Natural killer cell treated with Interleukin-12 subunit alpha and Interleukin-12 subunit beta and Interleukin-15 and Interleukin-18, amount 100 ng/mL, for 72 hours (primary cell): Measurements from ENCODE around the gene ZBTB7B. TPM values are rescaled to one million over a fixed set of nuclear protein-coding genes. Genes with fewer than 3 reads are reported as not detected.

Source experiments
- ATAC-seq, 2 donors: fragments of 150-1000 bp; cut with Tn5 transposase in 1 of 2; sonication (Bioruptor Pico), chemical (Tn5 transposase) in 1 of 2; 2 replicates each; pipeline ENCODE4 v1.10.0; 2021
- DNase-seq: peaks from one replicate; pipeline ENCODE4 v3.0.0; 2022; ENCODE audit warnings: low spot score
- H3K27ac Mint-ChIP-seq, 2 donors: 1 replicate in 1 of 2; 2 replicates in 1 of 2; pipeline ENCODE4 v1.8.0; 2022; ENCODE audit warnings: mixed read lengths in 2 of 2, mild to moderate bottlenecking in 1 of 2, moderate library complexity in 1 of 2
- H3K27me3 Mint-ChIP-seq, 2 donors: 1 replicate in 1 of 2; 2 replicates in 1 of 2; pipeline ENCODE4 v1.8.0; 2022; ENCODE audit warnings: mixed read lengths in 2 of 2
- H3K36me3 Mint-ChIP-seq: one replicate; pipeline ENCODE4 v1.8.0; 2022; ENCODE audit warnings: mixed read lengths
- H3K4me1 Mint-ChIP-seq, 2 donors: 1 replicate in 1 of 2; 2 replicates in 1 of 2; pipeline ENCODE4 v1.8.0; 2022; ENCODE audit warnings: low read depth in 2 of 2, mixed read lengths in 2 of 2, mild to moderate bottlenecking in 1 of 2
- H3K4me3 Mint-ChIP-seq: one replicate; pipeline ENCODE4 v1.8.0; 2022; ENCODE audit warnings: mixed read lengths
- H3K9me3 Mint-ChIP-seq: 2 replicates; pipeline ENCODE4 v1.8.0; 2022; ENCODE audit warnings: mixed read lengths
- total RNA-seq, 2 donors: library from RNA; stranded (reverse); gene quantifications; one replicate each; pipeline ENCODE4 v1.2.3, GENCODE V29; 2022

ZBTB7B gene
- total RNA-seq, 2 donors from 2014 or later: 78.4 to 107 TPM

DNA sequence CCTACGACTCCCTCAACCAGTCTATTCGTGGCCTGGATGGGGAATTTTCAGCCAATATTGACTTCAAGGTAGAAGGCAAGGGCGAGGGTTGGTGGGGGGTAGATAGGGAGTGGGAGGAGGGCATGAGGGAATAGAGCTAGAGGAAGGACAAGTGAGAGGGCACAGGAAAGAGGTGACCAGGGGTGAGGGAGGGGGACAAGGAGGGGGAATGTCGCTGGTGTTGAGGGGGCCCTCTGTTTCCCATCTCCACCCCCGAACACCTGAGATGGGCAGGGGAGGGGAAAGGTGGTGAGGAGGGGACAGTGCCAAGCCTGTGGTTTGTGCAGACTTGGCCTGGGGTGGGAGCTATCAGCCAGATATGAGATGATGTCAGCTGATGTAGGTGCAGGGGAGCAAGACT, 40.2 kb downstream of the ZBTB7B start:
- no peaks in the 10 kb centered on the region for H3K4me1 Mint-ChIP-seq

DNA sequence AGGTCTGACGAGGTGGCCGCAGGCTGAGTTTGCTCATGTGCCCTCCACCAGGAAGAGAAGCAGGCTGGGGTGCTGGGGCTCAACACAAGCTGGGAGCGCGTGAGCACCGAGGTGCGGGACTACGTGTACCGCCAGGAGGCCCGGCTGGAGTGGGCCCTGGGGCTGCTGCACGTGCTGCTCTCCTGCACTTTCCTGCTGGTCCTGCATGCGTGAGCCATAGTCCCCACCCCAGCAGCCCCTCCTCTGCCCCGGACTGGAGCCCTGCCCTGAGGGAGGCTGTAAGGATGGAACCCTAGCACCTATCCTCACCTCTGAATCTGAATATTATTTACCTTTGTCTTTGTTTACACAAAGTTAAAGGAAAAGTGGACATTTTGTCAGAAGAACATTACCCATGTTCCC, 40.7 kb downstream of the ZBTB7B start:
- H3K27me3 Mint-ChIP-seq: peaks cover 0 to 3% of the 10 kb centered on the region in 2 donors
- no peak overlapping the region for H3K27ac Mint-ChIP-seq
- no peaks in the 10 kb centered on the region for H3K4me1 Mint-ChIP-seq
- H3K4me3 Mint-ChIP-seq: no peak overlapping the region
- no peak for ATAC-seq
- H3K36me3 Mint-ChIP-seq: no peaks in the 10 kb centered on the region
- DNase-seq: no peak
- no peaks in the 10 kb centered on the region for H3K9me3 Mint-ChIP-seq

More for the DNA sequence above, 40.2 kb downstream of the ZBTB7B start:
- DNase-seq (no peak), ATAC-seq (no peak)
- Mint-ChIP-seq H3K27ac (no peak overlapping the region), H3K27me3 (peaks cover 0 to 6% of the 10 kb centered on the region in 2 donors), H3K9me3 (no peaks in the 10 kb centered on the region), H3K4me3 (no peak overlapping the region), H3K36me3 (no peaks in the 10 kb centered on the region)

DNA sequence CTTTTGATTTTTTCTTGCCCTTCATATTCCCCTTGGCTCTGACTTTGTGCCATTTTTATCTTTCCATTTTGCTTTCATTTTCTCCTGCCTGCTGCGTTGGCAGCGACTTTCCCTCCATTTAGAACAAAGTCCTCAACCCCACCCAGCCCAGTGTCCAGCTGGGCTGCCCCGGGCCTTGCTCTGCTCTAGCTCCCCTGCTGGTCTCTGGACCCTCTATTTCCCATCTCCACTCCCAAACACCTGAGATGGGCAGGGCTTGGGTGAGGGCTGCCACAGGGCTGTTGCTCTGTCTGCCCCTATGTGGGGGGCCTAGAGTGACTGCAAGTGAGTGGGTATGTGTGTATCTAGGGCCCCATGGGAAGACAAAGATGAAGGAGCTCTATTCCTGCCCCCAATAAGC, 41.2 kb downstream of the ZBTB7B start:
- Mint-ChIP-seq H3K36me3 (no peaks in the 10 kb centered on the region), H3K27ac (peak overlapping the region in 1 of 2 donors; percentile 66), H3K9me3 (no peaks in the 10 kb centered on the region), H3K27me3 (no peaks in the 10 kb centered on the region), H3K4me3 (no peak overlapping the region), H3K4me1 (no peaks in the 10 kb centered on the region)
- no peak for DNase-seq
- ATAC-seq: no peak

DNA sequence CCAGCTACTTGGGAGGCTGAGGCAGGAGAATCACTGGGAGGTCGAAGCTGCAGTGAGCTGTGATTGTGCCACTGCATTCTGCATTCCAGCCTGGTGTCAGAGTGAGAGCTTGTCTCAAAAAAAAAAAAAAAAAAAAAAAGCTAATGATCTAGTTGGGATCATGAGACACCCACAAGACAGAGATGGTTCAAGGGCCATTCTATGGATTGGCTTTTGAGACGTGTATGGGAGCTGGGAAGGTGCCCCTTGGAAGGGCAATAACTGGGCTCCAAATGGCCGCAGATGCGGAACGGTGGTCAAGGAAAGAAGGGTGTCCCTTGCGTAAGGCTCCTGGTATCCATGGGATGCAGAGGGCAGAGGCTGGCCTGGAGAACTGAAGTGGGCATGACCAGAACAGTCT, 41.8 kb downstream of the ZBTB7B start:
- H3K4me1 Mint-ChIP-seq: no peaks in the 10 kb centered on the region
- H3K36me3 Mint-ChIP-seq: no peaks in the 10 kb centered on the region
- ATAC-seq: no peak
- no peaks in the 10 kb centered on the region for H3K27me3 Mint-ChIP-seq
- H3K27ac Mint-ChIP-seq: peak overlapping the region in 1 of 2 donors; percentile 66
- DNase-seq: no peak
- H3K4me3 Mint-ChIP-seq: no peak overlapping the region
- H3K9me3 Mint-ChIP-seq: no peaks in the 10 kb centered on the region

DNA sequence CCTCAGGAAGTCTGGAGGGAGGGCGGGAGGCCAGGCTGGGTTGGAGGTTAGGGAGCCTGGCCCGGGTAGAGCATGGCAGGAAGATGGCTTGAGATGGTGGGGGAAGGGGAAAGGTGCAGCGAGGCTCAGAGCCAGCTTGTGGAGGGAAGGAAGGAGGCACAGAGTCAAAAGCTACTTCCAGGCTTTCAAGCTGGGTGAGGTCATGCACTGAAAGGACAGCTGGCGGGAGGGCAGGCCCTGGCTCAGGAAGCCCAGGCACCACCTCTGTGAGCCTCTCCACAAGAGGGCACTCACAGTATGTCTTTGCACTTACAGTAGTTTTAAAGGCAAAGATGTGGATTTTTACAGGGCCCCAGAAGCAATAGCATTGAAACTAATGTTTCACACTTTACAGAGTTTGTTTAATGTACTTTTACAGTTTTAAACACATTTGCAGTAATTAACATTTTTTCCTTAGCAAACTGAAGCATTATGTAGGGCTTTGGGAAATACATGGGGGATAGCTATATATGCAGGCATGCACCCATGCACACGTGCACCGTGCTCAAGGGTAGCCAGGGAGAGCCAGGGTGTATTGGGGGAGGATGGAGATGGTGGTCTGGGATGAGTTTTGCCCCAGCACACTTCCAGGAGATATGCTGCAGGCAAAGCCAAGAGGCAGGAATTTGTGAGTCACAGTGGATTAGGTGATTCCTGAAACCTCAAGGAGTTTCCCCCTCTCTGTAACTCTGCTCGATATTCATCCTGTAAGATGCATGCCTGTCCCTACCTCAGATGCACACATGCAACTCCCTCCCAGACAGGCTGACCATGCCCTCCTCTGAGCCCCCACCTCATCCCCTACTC, 42.4 kb downstream of the ZBTB7B start:
- Mint-ChIP-seq H3K4me3 (no peak overlapping the region), H3K36me3 (no peaks in the 10 kb centered on the region), H3K27ac (peak overlapping the region in 1 of 2 donors; percentile 66), H3K4me1 (peaks cover 5 to 6% of the 10 kb centered on the region in 2 donors), H3K27me3 (no peaks in the 10 kb centered on the region), H3K9me3 (no peaks in the 10 kb centered on the region)
- DNase-seq: no peak
- peak; percentile 77 to 80 for ATAC-seq

DNA sequence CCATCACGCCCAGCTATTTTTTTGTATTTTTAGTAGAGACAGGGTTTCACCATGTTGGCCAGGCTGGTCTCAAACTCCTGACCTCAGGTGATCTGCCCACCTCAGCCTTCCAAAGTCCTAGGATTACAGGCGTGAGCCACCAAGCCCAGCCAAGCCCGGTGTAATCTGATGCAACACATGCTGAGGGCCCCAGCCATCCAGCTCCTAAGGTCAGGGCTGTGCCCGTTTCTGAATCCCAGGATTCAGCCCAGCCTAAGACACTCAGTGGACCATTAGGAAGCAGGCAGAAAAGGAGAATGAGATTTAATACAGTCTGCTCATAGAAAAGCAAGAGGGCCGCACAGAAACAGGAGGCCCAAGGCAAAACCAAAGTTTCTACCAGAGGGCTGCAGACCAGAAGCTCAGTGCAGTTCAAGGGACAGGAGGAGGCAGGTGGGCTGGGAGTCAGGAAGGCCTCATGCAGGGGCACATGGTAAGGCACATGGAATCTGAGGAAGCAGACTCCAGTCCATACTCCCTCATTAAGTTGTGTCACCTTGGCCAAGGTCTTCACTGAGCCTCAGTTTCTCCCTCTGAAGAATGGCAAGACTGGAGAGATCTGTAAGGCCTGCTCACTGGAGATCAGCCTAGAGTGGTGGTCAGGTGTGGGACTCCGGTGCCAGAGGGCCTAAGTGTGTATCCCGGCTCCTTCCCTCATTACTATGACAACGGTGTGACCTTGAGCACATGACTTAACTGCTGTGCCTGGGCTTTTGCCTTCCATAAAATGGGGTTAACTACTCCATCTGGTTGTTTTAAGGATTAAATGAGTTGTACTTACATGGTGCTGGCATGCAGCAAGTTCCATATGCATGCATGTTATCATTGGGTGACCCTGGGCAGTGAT, 46.1 kb downstream of the ZBTB7B start:
- Mint-ChIP-seq H3K36me3 (no peaks in the 10 kb centered on the region), H3K4me3 (no peak overlapping the region), H3K27me3 (no peaks in the 10 kb centered on the region), H3K27ac (no peak overlapping the region), H3K4me1 (peaks cover 23 to 28% of the 10 kb centered on the region in 2 donors), H3K9me3 (no peaks in the 10 kb centered on the region)
- no peak for DNase-seq
- no peak for ATAC-seq

DNA sequence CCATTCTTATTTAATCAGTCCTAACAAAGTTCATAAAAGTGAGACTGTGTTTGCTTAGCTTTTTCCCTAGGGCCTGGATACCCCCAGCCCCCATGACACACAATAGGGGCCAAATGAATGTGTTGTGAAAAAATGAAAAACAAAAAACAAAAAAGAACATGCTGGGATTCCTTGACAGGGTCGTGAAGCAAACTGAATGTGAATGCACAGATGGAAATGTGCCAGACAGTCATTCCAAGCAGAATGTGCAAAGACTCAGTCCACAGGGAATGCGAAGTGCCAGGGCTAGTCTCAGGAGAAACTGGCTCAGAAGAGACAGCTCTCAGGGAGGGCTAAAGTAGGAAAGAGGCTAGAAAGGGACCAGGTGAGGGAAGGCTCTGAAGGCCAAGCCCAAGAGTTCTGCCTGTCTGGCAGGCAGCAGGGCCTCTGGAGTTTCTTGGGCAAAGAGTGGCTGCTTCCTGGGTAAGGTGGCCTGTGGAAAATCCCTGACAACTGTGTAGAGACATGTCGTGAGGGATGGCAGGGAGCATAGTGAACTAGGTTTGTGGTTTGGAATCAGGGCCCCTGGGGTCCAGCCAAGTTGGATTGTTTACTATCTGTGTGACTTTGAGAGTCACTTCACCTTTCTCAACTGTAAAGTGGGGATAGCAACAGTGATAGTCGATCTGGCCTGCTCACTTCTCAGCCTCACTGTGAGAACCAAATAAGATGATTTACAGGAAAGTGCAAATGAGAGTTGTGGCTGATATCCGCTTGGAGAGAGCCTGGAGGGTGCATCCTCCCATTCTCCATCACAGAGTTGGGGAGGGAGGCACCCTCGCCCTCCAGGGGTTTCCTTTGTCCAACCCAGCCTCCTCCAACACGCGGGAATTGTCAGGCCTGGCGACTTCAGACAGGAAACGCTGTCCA, 47.3 kb downstream of the ZBTB7B start:
- H3K4me1 Mint-ChIP-seq: peaks cover 23 to 28% of the 10 kb centered on the region in 2 donors
- H3K27me3 Mint-ChIP-seq: no peaks in the 10 kb centered on the region
- ATAC-seq (no peak), DNase-seq (no peak)
- H3K36me3 Mint-ChIP-seq: no peaks in the 10 kb centered on the region
- H3K9me3 Mint-ChIP-seq: no peaks in the 10 kb centered on the region
- H3K27ac Mint-ChIP-seq: peak overlapping the region in 1 of 2 donors; percentile 50
- H3K4me3 Mint-ChIP-seq: peak overlapping the region; percentile 83

DNA sequence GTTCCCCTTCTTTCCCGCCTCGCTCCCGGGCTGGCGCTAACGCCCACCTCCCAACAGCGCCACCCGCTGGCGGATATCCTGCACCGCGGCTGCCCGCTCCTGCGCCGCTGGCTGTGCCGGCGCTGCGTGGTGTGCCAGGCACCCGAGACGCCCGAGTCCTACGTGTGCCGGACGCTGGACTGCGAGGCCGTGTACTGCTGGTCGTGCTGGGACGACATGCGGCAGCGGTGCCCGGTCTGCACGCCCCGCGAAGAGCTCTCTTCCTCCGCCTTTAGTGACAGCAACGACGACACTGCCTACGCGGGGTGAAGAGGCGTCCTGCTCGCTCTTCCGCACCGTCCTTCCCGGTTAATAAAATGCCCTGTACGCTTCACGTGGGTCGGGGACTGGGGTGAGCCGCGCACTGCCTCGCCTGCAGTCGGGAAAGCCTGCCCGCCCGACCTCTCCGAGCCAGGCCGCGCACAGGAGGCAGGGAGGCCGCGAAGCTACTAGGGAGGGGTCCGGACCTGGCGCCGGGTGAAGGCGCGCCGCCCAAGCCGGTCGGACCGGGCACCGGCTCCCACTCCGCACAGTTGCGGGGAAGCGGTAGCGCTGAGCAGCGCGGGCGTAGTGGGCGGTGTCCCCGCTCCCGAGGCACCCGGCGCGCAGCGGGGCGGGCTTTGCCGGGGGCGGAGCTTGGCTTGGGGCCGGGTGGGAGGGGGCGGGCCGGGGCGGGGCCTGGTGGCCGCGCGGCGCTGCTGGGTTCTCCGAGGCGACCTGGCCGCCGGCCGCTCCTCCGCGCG, 48.1 kb downstream of the ZBTB7B start, which contains the start of gene ADAM15:
ADAM15 (plus strand) TSS at position 757 of the 782 bp plus-strand sequence. CDS start 71 bp downstream, outside the sequence.
- no peaks in the 10 kb centered on the region for H3K36me3 Mint-ChIP-seq
- H3K4me1 Mint-ChIP-seq: peaks cover 23 to 28% of the 10 kb centered on the region in 2 donors
- H3K9me3 Mint-ChIP-seq: no peaks in the 10 kb centered on the region
- DNase-seq (peak; percentile 86), ATAC-seq (peak; percentile 91 to 94)
- peak within 1 kb of the TSS; percentile 50 to 77 for H3K27ac Mint-ChIP-seq
- no peaks in the 10 kb centered on the region for H3K27me3 Mint-ChIP-seq
- H3K4me3 Mint-ChIP-seq: peak within 1 kb of the TSS; percentile 88

DNA sequence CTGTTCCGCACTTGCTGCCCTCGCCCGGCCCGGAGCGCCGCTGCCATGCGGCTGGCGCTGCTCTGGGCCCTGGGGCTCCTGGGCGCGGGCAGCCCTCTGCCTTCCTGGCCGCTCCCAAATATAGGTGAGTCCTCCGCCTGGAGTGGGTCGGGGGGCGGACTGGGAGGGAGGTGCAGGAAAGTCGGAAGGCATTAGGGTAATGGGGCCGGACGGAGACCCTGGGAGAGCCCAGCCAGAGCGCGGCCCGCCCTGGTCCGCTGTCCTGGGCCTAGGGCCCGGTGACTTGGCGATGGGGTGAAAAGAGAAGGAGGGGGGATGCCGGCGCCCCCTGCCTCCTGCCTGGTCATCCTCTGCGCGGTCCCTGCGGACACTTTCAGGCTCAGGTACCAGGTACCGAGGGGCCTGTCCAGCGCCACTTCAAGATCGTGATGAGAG, 48.8 kb downstream of the ZBTB7B start:
- Mint-ChIP-seq H3K36me3 (no peaks in the 10 kb centered on the region), H3K4me1 (peaks cover 23 to 28% of the 10 kb centered on the region in 2 donors), H3K4me3 (peak overlapping the region; percentile 88), H3K27ac (no peak overlapping the region), H3K27me3 (no peaks in the 10 kb centered on the region), H3K9me3 (no peaks in the 10 kb centered on the region)
- no peak for DNase-seq
- ATAC-seq: no peak

DNA sequence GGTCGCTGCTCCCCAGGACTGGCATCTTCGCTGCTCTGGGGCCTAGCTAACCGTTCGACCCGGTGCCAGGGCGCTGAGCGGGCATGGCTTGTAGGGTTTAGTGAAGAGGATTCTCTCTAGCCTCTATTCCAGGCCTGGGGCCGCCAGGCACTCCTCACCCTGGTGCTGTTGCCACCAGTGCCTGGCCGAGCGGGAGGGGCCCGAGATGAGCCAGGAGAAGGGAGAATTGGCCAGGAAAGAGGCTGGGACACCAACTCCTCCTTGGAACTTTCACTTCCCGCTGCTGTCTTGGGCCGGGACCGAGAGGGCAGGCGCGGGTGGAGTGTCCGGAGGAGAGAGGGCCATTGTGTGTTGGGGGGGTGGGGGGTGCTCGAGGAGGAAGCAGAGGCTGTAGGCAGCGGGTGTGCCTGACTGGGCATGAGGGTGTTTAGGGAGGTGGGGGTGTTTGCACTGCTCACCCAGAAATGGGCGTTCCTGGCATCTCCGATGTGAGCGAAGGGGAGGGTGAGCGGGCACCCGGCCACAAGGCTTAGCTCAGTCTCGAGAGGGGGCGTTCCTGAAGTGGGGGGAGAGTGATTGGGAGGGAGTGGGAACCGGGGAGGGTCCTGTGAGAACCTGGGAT, 49.3 kb downstream of the ZBTB7B start:
- ATAC-seq (peak; percentile 0 to 6), DNase-seq (no peak)
- H3K4me3 Mint-ChIP-seq: peak overlapping the region; percentile 88
- H3K27me3 Mint-ChIP-seq: no peaks in the 10 kb centered on the region
- peaks cover 23 to 28% of the 10 kb centered on the region in 2 donors for H3K4me1 Mint-ChIP-seq
- no peaks in the 10 kb centered on the region for H3K9me3 Mint-ChIP-seq
- H3K27ac Mint-ChIP-seq: peak overlapping the region; percentile 21 to 77
- H3K36me3 Mint-ChIP-seq: no peaks in the 10 kb centered on the region

DNA sequence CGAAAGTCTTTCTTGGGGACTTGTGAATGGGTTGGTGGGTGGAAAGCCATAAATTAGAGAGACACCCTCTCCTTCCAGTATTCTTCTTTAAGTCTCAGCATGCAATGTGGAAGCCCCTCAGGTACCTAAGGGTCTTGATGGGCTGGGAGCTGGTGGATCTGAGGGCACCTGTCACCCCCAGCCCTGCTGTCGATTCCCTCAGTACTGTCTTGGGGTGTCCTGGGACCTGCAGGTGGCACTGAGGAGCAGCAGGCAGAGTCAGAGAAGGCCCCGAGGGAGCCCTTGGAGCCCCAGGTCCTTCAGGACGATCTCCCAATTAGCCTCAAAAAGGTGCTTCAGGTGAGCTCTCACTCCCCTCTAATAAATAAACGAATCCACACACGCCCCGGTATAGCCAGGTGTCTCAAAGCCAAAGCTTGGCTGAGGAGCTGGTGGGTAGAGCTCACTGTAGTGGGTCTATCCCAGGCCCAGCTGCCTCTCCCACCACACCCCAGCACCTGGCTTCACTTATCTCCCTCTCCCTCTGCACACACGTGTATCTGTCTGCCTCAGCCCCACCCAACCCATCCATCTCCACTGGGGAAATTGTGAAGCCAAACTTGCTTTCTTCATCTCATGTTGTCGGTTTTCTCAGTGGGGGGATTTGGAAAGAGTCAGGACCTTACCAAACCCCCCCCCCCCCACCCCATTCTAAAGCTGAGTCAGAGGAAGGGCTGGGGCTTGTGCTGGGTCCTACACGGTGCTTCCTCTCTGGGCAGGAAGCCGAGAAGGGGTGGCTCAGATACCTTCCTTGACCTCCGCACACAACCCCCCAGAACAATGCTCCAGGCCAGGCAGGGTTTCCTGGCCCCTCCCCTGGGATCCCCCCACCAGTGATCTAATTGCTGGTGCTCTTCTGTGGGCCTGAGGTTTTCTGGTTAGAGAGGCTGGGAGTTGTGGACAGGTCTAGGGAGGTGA, 50.1 kb downstream of the ZBTB7B start:
- DNase-seq (no peak), ATAC-seq (no peak)
- Mint-ChIP-seq H3K36me3 (no peaks in the 10 kb centered on the region), H3K9me3 (no peaks in the 10 kb centered on the region), H3K27ac (peak overlapping the region; percentile 21 to 77), H3K4me1 (peaks cover 23 to 28% of the 10 kb centered on the region in 2 donors), H3K4me3 (peak overlapping the region; percentile 88), H3K27me3 (no peaks in the 10 kb centered on the region)
